Stimulated activated CD4-positive, alpha-beta T cell treated with anti-CD3 and anti-CD28 coated beads, Interleukin-15, amount 100 ng/mL, for 48 hours (primary cell): ENCODE data around the gene SEMA4C.
"Not testable (repeated sequence)": the region's sequence is repeated elsewhere in the genome, so short reads cannot be mapped to it uniquely, and the experiment has no call there.

Experiments
- DNase-seq, 2 donors: peaks; one replicate each; pipeline ENCODE4 v3.0.0-alpha.2; 2020; ENCODE audit warnings: low read depth in 2 of 2

The SEMA4C gene

DNA sequence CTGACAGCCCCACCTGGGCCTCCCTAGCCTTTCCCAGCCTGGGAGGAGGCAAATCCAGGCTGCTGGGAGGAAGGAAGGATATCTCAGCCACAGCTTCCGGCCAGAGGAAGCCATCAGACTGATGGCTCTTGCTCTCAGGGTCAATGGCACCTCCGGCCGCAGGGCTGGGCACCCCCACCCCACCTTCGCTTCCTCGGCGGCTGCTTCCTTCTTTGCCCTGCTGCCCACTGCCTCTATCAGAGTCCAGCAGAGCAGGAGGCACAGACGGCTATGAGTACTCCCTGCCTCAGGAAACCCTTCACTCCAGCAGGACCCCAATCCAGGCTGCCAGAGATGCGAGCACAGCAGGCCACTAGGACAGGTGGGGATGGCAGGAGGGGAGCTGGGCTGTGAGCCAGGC lies 3.3 kb downstream of the SEMA4C start:
- DNase-seq, result no peak

GRCh38 chr2:96866149-96866548 lies 3.7 kb downstream of the SEMA4C start:
- DNase-seq, result no peak

DNA sequence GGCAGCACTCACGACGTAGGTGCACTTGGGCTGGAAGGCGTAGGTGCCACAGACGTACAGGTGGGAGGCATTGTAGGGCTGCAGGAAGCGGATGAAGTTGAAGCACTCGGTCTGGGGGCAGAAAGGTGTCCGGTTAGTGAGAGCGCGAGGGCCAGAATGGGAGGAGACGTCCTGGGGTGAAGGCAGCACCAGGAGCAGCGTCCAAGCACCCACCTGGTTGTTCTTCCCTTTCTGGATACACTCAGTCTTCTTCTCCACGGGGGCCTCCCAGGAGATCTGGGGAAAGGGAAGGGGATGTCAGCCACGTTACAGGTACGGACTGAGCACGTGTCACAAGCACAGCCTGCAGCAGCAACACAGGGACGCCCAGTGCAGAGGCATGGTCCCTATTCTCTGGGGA lies 4.2 kb downstream of the SEMA4C start:
- no peak for DNase-seq

DNA sequence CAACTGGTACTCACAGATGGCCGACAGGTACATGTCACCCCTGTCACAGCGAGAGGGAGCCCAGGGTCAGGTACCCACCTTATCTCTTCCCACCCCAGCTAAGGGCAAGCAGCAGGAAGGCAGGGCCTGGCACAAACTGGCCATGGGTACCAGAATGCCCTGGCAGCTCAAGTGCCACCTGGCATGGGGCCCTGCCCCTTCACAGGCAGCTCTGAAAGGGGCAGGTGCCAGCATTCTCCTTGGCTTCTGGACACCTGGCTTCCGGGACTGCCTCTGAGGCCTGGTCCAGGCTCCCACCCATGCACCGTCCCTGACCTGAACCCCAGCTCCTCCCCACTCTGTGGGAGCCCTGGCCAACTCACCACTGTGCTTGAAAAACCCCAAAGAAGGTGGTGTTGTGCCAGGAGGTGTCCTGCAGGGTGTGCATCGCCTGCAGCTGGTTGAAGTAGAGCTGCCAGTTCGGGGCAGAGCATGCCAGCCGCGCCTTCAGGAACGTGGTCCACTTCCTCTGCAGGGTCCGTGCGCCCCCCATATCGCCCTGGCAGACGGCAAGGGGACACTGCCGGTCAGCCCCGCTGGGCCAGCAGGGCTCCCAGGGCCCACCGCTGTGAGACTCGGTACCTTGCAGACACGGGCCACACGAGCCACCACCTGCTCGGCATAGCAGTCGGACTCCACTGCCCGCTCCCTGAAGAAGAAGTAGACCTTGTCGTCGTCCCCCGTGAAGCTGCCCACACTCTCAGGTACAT lies 5.4 kb downstream of the SEMA4C start:
- DNase-seq, result no peak

DNA sequence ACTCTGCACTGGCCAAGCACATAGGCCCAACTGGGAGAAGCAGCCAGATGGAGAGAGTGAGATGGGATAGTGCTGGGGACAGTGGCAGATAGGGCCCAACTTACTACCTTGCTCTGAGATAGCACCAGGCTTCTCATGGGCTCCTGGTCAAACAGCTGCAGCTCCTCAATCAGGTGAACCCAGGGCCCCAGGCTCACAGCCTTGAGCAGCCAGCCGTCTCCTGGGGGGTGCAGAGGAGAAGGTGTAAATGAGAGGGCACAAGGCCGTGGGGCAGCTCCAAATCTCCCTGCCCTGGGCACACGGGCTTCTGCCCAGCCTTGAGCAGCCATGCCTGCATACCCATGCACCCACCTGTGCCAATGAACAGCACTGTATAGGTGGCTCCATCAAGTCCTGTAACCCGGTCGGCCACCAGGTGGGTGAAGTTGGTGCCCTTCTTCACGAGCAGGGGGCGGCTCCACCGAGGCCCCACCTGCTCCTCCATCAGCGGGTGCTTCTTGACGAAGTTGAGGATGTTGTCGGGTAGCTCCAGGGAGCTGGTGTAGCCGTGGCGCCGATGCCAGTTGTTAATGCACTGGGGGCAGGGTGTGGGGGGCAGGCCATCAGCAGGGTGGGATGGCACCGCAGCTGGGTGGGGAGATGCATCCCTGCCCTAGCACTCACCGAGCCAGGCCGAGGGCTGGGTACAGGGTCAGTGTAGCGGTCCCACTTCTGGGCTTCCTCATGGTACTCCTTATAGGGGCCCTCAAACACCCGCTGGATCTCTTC lies 6.1 kb downstream of the SEMA4C start:
- no peak for DNase-seq

- DNase-seq, result not testable (repeated sequence)
These were observed 6.8 kb downstream of the SEMA4C start for GRCh38 chr2:96863056-96863455.

- no peak for DNase-seq
These were observed 8.8 kb downstream of the SEMA4C start for GRCh38 chr2:96861074-96861473.

GRCh38 chr2:96860065-96861029 lies 9.5 kb downstream of the SEMA4C start:
- DNase-seq, result no peak

- no peak for DNase-seq
These were observed 10.2 kb downstream of the SEMA4C start for GRCh38 chr2:96859681-96860064.

DNA sequence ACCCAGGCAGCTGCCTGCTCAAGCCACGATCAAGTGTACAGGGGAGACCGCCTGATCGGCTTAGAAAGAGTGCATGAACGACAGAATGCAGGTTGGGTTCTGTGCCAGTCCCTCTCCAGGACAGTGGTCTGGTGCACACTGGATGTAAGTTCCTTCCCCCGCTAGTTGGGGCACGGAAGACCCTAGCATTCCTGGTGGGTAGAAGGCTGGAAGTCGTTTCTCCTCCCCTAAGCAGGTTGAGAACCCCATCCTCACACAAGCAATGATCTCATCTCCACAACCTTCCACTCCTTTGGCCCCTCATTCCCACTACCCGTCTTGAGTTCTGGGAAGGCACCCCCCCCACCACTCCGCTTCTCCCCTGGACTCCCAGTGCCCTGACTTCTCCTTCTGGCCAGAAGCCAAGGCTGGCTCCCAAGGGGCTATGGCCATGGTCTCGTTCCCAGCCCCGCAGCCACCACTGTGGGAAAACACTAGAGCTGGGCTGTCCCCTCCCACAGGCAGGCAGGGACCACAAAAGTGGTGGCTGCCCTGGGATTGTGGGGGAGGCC lies 10.7 kb downstream of the SEMA4C start:
- DNase-seq, result no peak

- DNase-seq, result peak; percentile 96 to 97
These were observed 12.1 kb downstream of the SEMA4C start, which contains the start of gene ANKRD39 for GRCh38 chr2:96857667-96858372. TSS of gene ANKRD39 (minus strand) at chr2:96858016. CDS start at chr2:96857987, 29 bp downstream.

GRCh38 chr2:96856776-96857666 lies 12.9 kb downstream of the SEMA4C start:
- no peak for DNase-seq

- no peak for DNase-seq
These were observed 16.6 kb downstream of the SEMA4C start for GRCh38 chr2:96853321-96853720.

DNA sequence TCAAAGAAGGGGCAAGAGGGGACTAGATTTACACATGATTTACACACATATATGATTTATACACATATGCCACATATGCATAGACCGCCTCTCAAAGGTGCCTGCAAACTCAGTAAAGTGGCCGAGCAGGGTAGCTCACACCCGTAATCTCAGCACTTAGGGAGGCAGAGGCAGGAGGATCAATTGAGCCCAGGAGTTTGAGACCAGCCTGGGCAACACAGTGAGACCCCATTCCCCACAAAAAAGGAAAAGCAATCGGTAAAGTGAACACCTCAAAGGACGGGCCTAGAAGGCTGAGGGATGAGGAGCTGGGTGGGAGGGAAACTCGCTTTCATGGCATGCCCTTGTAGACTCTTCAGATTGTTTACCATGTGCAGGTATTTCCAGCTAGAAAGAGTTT lies 17.2 kb downstream of the SEMA4C start:
- DNase-seq, result no peak

- DNase-seq, result no peak
These were observed 21.6 kb downstream of the SEMA4C start for GRCh38 chr2:96848264-96848663.

DNA sequence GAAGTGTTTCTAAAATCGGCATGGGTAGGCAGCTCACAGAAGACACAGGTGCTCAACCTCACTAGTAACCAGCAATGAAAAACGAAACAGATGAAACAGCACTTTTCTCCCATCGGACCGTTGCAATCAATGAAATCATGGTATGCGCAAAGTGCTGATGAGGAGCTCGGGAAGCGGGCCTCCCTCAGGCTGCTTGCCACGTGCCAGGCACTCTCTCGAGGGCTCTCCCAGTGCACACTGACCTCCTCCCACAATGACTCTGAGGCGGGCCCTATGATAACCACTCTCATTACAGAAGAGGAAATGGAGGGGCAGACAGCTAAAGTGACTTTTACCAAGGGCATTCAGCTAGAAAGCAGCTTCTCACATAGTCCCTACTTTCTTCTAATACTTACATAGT lies 22.3 kb downstream of the SEMA4C start:
- DNase-seq, result no peak

DNA sequence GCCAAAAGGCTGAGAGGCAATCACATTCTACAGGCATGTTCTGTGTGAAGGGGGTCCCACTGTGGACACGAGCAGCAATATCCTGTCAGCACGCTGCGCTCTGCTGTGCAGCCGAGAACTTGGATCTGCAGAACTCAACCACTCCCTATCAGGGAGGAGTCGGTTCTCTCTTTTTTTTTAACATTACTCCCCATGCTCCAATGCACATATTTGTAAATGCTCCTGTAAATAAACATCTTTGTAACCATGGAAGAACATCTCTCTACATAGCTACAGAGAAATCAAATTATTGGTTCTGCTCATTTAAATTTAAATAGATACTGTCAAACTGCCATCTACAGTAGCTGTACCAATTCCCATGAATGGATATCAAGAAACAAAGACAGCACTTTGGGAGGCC lies 23.1 kb downstream of the SEMA4C start:
- DNase-seq, result no peak

GRCh38 chr2:96844405-96844808 lies 25.5 kb downstream of the SEMA4C start:
- DNase-seq, result no peak

- DNase-seq, result no peak
These were observed 26.2 kb downstream of the SEMA4C start, which contains the start of gene ANKRD23 for GRCh38 chr2:96843538-96844268. TSS of gene ANKRD23 (minus strand) at chr2:96844021. CDS start at chr2:96843992, 29 bp downstream.
